Measurements from ENCODE around the gene CHD6.

DNA sequence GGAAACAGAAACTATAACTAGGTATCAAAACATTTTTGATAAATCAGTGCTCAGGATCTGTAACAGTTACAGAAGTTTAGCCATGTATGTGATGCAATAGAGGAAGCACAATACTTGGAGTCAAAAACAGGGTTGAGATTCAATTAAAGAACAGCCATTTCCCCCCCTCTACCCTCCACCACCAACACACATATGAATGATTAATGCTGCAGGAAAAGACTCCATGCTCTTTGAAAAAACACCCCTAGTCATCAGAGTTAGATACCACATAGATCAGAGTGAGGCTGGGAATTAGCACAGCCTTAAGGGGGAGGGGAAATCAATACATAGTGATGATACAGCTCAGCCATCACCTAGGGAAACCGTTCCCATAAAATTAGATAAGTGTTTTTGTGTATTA is 142.7 kb downstream of the CHD6 start:
- TF ChIP-seq, protein P1, sequence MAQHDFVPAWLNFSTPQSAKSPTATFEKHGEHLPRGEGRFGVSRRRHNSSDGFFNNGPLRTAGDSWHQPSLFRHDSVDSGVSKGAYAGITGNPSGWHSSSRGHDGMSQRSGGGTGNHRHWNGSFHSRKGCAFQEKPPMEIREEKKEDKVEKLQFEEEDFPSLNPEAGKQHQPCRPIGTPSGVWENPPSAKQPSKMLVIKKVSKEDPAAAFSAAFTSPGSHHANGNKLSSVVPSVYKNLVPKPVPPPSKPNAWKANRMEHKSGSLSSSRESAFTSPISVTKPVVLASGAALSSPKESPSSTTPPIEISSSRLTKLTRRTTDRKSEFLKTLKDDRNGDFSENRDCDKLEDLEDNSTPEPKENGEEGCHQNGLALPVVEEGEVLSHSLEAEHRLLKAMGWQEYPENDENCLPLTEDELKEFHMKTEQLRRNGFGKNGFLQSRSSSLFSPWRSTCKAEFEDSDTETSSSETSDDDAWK (CRISPR knock-in tag; IDR thresholded peaks at IDR 0.05) = no peak
- TF ChIP-seq EZH2 (conservative IDR thresholded peaks at IDR 0.05; ENCODE audit: low read depth, low read length) = no peak
- TF ChIP-seq HCFC1 (IDR thresholded peaks at IDR 0.05; ENCODE audit: low read depth, low read length) = no peak
- no peak for TF ChIP-seq ZNF256 (CRISPR knock-in tag; conservative IDR thresholded peaks at IDR 0.05)
- no peak for TF ChIP-seq SOX6 (IDR thresholded peaks at IDR 0.05)
- no peak for TF ChIP-seq SOX6 (CRISPR knock-in tag; IDR thresholded peaks at IDR 0.05)
- no peak for TF ChIP-seq NFYB (CRISPR knock-in tag; IDR thresholded peaks at IDR 0.05)
- no peak for TF ChIP-seq SRSF4 (IDR thresholded peaks at IDR 0.05; ENCODE audit: low read depth, low read length, poor library complexity, severe bottlenecking)
- TF ChIP-seq MAFK (conservative IDR thresholded peaks at IDR 0.05 in 1 of 2, IDR thresholded peaks at IDR 0.05 in 1 of 2; ENCODE audit: low read length in 2 of 2) = no peak
- TF ChIP-seq, protein P2, sequence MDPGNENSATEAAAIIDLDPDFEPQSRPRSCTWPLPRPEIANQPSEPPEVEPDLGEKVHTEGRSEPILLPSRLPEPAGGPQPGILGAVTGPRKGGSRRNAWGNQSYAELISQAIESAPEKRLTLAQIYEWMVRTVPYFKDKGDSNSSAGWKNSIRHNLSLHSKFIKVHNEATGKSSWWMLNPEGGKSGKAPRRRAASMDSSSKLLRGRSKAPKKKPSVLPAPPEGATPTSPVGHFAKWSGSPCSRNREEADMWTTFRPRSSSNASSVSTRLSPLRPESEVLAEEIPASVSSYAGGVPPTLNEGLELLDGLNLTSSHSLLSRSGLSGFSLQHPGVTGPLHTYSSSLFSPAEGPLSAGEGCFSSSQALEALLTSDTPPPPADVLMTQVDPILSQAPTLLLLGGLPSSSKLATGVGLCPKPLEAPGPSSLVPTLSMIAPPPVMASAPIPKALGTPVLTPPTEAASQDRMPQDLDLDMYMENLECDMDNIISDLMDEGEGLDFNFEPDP (CRISPR knock-in tag; conservative IDR thresholded peaks at IDR 0.05) = no peak
- TF ChIP-seq KDM1A (CRISPR knock-in tag; IDR thresholded peaks at IDR 0.05) = no peak
- TF ChIP-seq CC2D1A (CRISPR knock-in tag; IDR thresholded peaks at IDR 0.05) = no peak

Data from HepG2 (cell line).